NCI-H1694 (cell line): ENCODE data around the gene ADAMTS9.

Experiments used
- DNase-seq: peaks from one replicate; lab custom pipeline; 2025; lab: John Stamatoyannopoulos, UW

Gene ADAMTS9

GRCh38 chr3:64620020-64620419 is 67.8 kb downstream of the ADAMTS9 start:
- DNase-seq = no peak

- DNase-seq = no peak
These were observed 68.6 kb downstream of the ADAMTS9 start for GRCh38 chr3:64619216-64619615.

- no peak for DNase-seq
These were observed 70.2 kb downstream of the ADAMTS9 start for GRCh38 chr3:64617610-64618009.

- no peak for DNase-seq
These were observed 70.8 kb downstream of the ADAMTS9 start for GRCh38 chr3:64616953-64617352.

GRCh38 chr3:64612916-64613526 is 74.8 kb downstream of the ADAMTS9 start:
- no peak for DNase-seq

- DNase-seq = no peak
These were observed 75.5 kb downstream of the ADAMTS9 start for GRCh38 chr3:64612082-64612860.

GRCh38 chr3:64608741-64609140 is 79.1 kb downstream of the ADAMTS9 start:
- DNase-seq = no peak

GRCh38 chr3:64607032-64607551 is 80.7 kb downstream of the ADAMTS9 start:
- no peak for DNase-seq

- DNase-seq = no peak
These were observed 83.5 kb downstream of the ADAMTS9 start for GRCh38 chr3:64604313-64604712.

- no peak for DNase-seq
These were observed 86.0 kb downstream of the ADAMTS9 start for GRCh38 chr3:64601824-64602223.

- no peak for DNase-seq
These were observed 87.4 kb downstream of the ADAMTS9 start for GRCh38 chr3:64600246-64600950.

- DNase-seq = no peak
These were observed 88.1 kb downstream of the ADAMTS9 start for GRCh38 chr3:64599651-64600050.

- no peak for DNase-seq
These were observed 92.5 kb downstream of the ADAMTS9 start for GRCh38 chr3:64595253-64595694.

- no peak for DNase-seq
These were observed 93.7 kb downstream of the ADAMTS9 start for GRCh38 chr3:64594134-64594533.

- DNase-seq = no peak
These were observed 94.5 kb downstream of the ADAMTS9 start for GRCh38 chr3:64593350-64593749.

GRCh38 chr3:64591615-64592014 is 96.2 kb downstream of the ADAMTS9 start:
- DNase-seq = no peak

GRCh38 chr3:64588380-64588779 is 99.4 kb downstream of the ADAMTS9 start:
- DNase-seq = no peak

- no peak for DNase-seq
These were observed 100.8 kb downstream of the ADAMTS9 start for GRCh38 chr3:64586952-64587351.

GRCh38 chr3:64584179-64584578 is 103.6 kb downstream of the ADAMTS9 start:
- DNase-seq = no peak

GRCh38 chr3:64578797-64579196 is 109.0 kb downstream of the ADAMTS9 start:
- DNase-seq = no peak

- no peak for DNase-seq
These were observed 109.6 kb downstream of the ADAMTS9 start for GRCh38 chr3:64578062-64578770.

GRCh38 chr3:64576211-64576775 is 111.5 kb downstream of the ADAMTS9 start:
- no peak for DNase-seq
